Activated CD8-positive, alpha-beta memory T cell treated with anti-CD3 and anti-CD28 coated beads for 24 hours (primary cell): ENCODE results near the gene ARHGAP45.
"Not testable (repeated sequence)": the region's sequence is repeated elsewhere in the genome, so short reads cannot be mapped to it uniquely, and the experiment has no call there.

Experiments
- DNase-seq: peaks from one replicate; pipeline ENCODE4 v3.0.0-alpha.2; 2020

ARHGAP45 gene, protein sequence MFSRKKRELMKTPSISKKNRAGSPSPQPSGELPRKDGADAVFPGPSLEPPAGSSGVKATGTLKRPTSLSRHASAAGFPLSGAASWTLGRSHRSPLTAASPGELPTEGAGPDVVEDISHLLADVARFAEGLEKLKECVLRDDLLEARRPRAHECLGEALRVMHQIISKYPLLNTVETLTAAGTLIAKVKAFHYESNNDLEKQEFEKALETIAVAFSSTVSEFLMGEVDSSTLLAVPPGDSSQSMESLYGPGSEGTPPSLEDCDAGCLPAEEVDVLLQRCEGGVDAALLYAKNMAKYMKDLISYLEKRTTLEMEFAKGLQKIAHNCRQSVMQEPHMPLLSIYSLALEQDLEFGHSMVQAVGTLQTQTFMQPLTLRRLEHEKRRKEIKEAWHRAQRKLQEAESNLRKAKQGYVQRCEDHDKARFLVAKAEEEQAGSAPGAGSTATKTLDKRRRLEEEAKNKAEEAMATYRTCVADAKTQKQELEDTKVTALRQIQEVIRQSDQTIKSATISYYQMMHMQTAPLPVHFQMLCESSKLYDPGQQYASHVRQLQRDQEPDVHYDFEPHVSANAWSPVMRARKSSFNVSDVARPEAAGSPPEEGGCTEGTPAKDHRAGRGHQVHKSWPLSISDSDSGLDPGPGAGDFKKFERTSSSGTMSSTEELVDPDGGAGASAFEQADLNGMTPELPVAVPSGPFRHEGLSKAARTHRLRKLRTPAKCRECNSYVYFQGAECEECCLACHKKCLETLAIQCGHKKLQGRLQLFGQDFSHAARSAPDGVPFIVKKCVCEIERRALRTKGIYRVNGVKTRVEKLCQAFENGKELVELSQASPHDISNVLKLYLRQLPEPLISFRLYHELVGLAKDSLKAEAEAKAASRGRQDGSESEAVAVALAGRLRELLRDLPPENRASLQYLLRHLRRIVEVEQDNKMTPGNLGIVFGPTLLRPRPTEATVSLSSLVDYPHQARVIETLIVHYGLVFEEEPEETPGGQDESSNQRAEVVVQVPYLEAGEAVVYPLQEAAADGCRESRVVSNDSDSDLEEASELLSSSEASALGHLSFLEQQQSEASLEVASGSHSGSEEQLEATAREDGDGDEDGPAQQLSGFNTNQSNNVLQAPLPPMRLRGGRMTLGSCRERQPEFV

GRCh38 chr19:1066748-1067340 lies at the start of gene ARHGAP45:
TSS of gene ARHGAP45 (plus strand) at chr19:1067167. CDS start at chr19:1067406, 239 bp downstream.
- DNase-seq: peak; percentile 91

GRCh38 chr19:1017906-1018305 lies 49.1 kb upstream of the ARHGAP45 start:
- no peak for DNase-seq

DNA sequence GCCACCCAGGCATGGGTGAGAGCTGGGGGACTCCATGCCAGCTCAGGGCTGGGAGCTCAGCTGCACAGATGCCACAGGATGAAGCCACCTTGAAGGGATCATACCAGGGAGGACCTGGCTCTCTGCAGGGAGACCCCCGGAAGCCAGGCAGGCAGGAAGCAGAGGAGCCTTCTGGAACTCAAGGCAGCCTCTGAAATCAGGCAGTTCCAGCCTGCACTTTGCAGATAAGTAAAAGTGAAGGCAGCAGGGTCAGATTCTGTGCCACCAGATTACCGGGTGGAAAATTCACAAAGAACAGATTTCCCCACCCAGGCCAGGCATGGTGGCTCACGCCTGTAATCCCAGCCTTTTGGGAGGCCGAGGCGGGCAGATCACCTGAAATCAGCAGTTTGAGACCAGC lies 48.6 kb upstream of the ARHGAP45 start:
- DNase-seq: no peak

- no peak for DNase-seq
Observed at GRCh38 chr19:1018932-1019615, 47.9 kb upstream of the ARHGAP45 start.

- no peak for DNase-seq
Observed at GRCh38 chr19:1019616-1019961, 47.4 kb upstream of the ARHGAP45 start.

DNA sequence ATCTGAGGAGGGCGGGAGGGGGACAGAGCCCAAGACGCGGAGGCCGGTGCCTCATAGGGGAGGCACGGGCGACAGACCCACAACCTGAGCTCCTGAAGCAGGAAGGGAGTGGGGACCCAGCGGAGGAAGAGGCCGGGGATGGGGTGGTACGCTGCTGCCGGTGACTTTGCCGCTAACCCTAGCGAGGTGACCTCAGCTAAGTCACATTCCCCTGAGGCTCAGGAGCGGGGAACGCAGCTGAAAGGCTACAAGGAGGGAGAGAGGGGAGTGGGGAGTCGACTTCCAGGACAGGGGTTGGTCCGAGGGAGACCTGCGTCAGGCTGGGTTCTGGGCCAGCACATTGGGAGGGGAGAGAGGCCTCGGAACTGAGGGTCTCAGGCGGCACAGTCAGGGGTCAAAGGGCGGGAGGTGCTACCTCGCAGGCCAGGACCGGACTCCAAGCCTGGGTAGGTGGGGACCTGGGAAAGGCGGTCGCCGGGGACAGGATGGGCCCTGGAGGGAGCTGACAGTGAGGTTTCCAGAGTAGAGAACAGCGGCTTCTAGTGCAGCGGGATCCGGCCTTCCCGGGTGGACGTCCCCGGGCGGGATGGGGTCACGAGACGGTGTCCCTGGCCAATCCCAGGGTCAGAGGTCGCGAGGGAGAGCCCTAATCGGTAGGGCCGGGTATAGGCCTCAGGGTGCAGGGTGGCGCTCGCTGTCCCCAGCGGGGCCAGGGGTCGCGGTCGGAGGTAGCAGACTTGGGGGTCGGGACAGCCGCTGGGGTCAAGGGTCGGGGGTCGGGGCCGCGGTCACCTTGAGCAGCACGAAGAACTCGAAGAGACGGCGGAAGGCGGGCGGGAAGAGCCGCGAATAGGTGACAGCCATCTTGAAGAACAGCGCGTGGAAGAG lies 46.7 kb upstream of the ARHGAP45 start:
- peak; percentile 69 for DNase-seq

DNA sequence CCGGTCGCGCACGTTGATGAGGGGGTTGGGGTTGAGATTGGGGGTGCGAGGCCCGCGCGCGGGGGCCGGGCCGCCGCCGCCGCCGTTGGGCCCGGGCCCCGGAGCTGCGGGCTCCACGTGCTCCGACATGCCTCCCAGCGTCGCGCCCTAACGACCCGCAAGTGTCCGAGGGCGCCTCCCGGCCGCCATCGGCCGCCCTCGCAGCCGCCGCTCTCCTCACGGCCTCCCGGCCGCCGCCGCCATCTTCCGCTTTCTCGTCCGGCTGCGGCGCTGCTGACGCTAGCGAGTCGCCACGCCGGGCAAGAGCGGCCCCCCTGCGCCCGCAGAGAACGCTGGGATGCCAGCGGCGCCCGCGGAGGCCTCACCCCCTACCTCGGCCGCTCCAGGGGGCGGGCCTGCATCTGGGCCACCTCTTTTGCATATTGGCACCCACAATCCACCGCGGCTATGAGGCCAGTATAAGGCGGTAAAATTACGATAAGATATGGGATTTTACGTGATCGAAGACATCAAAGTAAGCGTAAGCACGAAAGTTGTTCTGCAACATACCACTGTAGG lies 46.0 kb upstream of the ARHGAP45 start, which contains the start of gene TMEM259:
TMEM259 (minus strand) TSS at position 256 of the 558 bp plus-strand sequence; CDS start at position 129, 127 bp downstream.
- peak; percentile 97 for DNase-seq

GRCh38 chr19:1023883-1024188 lies 43.1 kb upstream of the ARHGAP45 start:
- DNase-seq: not testable (repeated sequence)

DNA sequence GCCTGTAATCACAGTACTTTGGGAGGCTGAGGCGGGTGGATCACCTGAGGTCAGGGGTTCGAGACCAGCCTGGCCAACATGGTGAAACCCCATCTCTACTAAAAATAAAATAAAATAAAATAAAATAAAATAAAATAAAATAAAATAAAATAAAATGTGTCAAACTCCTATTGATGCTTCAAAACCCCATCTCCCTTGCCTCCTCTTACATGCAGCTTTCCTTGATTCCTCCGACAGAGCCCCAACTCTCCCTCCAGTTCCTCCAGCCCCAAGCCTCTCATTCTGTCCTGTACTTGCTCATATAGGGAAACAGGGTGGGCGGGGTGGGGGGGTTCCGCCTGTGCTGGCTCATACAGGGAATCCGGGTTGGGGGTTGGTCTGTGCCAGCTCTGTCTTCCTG lies 41.9 kb upstream of the ARHGAP45 start:
- DNase-seq: not testable (repeated sequence)

GRCh38 chr19:1025960-1026782 lies 40.8 kb upstream of the ARHGAP45 start, which contains the start of gene CNN2:
TSS of gene CNN2 (plus strand) at chr19:1026608. CDS start at chr19:1026662, 54 bp downstream.
- peak; percentile 87 for DNase-seq

- DNase-seq: peak; percentile 73
Observed at GRCh38 chr19:1026783-1027649, 40.0 kb upstream of the ARHGAP45 start.

- DNase-seq: no peak
Observed at GRCh38 chr19:1027650-1028061, 39.3 kb upstream of the ARHGAP45 start.

DNA sequence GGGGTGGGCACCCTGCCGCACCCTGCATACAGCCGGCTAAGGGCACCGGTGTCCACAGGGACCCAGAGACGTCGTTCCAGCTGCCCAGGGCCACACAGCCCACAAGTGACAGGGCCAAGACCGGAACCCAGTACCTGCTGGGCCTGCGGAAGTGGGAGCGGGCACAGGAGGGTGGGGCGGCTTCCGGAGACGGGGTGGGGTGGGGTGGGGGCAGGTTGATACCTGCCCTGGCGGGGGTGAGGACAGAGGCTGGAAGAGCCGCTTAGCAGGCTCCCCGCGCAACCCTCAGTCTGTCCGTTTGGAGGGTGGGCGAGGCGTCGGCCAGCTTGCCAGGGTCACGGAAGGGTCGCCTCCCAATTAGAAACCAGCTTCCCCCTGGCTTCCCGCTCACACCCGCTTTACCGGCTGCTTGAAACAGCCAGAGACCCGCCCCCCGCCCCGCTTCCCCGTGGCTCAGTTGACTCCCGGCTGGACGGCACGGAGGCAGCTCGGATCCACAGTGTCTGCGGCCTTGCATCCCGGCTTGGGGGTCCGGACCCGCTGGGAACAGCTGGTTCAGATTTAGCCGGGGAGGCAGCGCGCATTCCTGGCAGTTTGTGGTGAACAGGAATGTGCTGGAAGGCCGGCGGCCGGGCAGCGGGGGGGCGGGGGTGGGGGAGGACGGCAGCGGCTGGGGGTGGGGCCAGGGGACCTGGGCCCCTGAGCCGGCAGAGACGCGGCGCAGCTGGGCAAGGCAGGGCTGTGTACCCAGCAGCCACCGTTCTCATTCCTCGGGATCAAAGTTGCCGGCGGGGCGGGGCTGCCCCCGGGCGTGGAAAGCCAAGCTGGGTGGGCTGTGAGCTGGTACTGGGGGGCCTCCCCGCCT lies 38.7 kb upstream of the ARHGAP45 start:
- DNase-seq: peak; percentile 73

DNA sequence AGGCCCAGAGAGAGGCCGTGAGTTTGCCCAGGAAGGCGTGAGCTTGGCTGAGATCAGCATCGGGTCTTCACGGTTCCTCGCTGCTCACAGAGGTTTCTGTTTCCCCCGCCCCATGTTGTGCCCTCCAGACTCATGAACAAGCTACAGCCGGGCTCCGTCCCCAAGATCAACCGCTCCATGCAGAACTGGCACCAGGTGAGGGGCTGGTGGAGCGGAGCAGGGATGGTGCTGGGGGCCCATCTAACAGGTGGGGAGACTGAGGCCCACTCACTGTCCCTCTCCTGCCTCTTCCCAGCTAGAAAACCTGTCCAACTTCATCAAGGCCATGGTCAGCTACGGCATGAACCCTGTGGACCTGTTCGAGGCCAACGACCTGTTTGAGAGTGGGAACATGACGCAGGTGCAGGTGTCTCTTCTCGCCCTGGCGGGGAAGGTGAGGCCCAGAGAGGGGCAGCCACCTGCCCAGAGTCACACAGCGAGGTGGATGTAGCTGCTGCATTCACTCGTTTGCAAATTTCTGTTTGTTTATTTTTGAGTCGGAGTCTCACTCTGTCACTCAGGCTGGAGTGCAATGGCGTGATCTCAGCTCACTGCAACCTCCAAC lies 34.6 kb upstream of the ARHGAP45 start:
- no peak for DNase-seq

DNA sequence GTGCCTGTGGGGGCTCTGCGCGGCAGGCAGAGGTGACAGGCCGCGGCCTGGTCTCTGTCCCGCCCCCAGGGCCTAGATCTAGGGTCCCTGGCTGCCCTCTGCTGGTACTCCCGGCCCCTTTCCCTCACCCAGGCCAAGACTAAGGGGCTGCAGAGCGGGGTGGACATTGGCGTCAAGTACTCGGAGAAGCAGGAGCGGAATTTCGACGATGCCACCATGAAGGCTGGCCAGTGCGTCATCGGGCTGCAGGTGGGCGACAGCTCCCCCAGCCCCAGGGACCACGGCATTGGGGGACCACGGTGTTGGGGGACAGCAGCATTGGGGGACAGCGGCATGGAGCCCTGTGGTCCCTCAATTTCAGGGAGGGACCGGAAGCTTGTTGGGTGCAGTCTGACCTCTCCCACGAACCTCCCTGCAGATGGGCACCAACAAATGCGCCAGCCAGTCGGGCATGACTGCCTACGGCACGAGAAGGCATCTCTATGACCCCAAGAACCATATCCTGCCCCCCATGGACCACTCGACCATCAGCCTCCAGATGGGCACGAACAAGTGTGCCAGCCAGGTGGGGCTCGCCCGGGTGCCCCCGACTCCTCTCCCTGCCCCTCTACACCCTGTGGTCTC lies 30.9 kb upstream of the ARHGAP45 start:
- DNase-seq: no peak

DNA sequence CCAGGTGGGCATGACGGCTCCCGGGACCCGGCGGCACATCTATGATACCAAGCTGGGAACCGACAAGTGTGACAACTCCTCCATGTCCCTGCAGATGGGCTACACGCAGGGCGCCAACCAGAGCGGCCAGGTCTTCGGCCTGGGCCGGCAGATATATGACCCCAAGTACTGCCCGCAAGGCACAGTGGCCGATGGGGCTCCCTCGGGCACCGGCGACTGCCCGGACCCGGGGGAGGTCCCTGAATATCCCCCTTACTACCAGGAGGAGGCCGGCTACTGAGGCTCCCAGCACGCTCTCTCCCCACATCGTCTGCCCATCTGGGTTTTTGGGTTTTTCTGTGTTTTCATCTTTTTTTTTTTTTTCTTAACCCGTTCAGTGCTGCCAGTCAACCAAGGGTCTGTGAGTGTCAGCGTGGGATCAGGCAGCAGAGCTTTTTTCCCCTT lies 29.3 kb upstream of the ARHGAP45 start:
- no peak for DNase-seq
